HG02870 (cell line): Measurements from ENCODE around the gene NFX1.
"Not testable (repeated sequence)": the region's sequence is repeated elsewhere in the genome, so short reads cannot be mapped to it uniquely, and the experiment has no call there.

Experiments
- ATAC-seq: cut with Tn5 transposase; IDR thresholded peaks from one replicate; pipeline ENCODE4 v1.9.1; 2021; ENCODE audit warnings: mild to moderate bottlenecking, moderate library complexity; ENCODE audit not compliant: unreplicated experiment

The NFX1 gene

GRCh38 chr9:33306037-33306436 is 15.7 kb downstream of the NFX1 start:
- no peak for ATAC-seq

GRCh38 chr9:33307067-33307466 is 16.8 kb downstream of the NFX1 start:
- ATAC-seq = no peak

- ATAC-seq = no peak
Measured at GRCh38 chr9:33309903-33310302, 19.6 kb downstream of the NFX1 start.

- ATAC-seq = no peak
Measured at GRCh38 chr9:33310748-33311147, 20.4 kb downstream of the NFX1 start.

GRCh38 chr9:33311953-33312352 is 21.6 kb downstream of the NFX1 start:
- ATAC-seq = no peak

- ATAC-seq = no peak
Measured at GRCh38 chr9:33315371-33315770, 25.1 kb downstream of the NFX1 start.

- ATAC-seq = not testable (repeated sequence)
Measured at GRCh38 chr9:33317136-33317535, 26.8 kb downstream of the NFX1 start.

- ATAC-seq = no peak
Measured at GRCh38 chr9:33318225-33318624, 27.9 kb downstream of the NFX1 start.

- ATAC-seq = no peak
Measured at GRCh38 chr9:33318781-33319180, 28.5 kb downstream of the NFX1 start.

GRCh38 chr9:33320230-33320567 is 29.9 kb downstream of the NFX1 start:
- no peak for ATAC-seq

- ATAC-seq = no peak
Measured at GRCh38 chr9:33320568-33321261, 30.4 kb downstream of the NFX1 start.

DNA sequence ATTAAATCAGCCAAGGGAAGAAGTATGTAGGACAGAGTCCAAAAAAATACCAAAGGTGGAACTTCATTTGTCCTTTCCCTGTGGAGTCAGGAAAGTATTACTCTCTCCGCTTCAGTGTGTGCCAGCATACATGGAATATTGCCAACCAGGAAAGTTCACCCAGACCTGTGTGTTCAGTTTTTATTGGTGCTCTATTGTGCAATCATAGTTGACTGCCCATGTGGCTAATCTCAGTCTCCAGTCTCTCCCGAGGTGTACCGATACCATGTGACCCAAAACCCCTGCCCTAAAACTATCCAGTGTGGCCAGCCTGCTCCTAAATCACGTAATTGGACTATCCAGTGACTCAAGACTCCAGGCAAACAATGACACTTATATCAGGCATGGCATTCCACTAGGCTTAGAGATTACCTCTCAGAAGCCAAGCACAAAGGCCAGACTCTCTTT is 38.8 kb downstream of the NFX1 start:
- ATAC-seq = no peak

DNA sequence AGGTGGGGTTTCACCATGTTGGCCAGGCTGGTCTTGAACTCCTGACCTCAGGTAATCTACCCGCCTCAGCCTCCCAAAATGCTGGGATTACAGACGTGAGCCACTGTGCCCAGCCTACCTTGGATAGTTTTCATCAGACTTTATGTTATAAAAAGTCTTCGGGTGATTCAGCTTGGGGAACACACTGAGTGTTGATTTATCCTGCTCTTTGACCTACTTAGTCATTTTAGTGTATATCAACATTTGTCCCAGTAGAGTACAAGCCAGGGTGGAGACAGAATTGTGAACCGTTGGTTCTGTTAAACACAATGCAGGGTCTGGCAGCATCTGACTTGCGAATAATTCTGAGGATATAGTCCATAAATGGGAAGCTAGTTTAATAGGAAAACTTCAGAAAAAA is 39.7 kb downstream of the NFX1 start:
- ATAC-seq = no peak

DNA sequence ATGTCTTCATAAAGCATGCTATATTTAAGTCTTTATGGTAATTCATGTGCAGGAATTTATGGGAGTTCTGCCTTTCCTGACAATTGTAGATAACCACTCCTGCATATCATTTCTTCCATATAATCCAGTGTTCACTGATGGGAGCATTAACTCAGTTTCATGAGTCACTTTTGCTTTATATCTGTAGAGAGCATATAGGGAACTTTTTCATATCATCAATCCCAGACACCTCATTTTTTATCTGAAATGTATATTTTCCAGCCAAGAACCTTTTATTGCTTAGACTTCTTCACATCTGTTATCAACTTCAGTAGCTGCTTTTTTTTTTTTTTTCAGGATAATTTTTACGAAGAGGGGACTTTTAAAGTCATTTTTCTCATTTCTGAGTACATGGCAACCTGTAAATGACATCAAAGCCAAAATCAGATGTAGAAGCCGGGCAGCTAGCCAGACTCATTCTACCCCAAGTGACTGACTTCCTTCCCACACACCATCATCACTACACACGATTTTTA is 41.1 kb downstream of the NFX1 start:
- ATAC-seq = no peak

- no peak for ATAC-seq
Measured at GRCh38 chr9:33332011-33332410, 41.7 kb downstream of the NFX1 start.

- not testable (repeated sequence) for ATAC-seq
Measured at GRCh38 chr9:33332956-33333355, 42.6 kb downstream of the NFX1 start.

GRCh38 chr9:33340186-33340585 is 49.9 kb downstream of the NFX1 start:
- no peak for ATAC-seq

DNA sequence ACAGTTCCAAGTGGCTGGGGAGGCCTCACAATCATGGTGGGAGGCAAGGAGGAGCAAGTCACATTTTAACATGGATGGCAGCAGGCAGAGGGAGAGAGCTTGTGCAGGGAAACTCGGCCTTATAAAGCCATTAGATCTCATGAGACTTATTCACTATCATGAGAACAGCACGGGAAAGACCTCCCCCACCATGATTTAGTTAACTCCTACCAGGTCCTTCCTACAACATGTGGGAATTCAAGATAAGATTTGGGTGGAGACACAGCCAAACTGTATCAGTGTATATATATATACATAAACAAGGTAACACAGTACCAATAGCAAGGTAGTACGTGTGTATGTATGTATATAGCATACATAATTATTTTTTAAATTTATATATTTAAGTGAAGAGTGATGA is 50.9 kb downstream of the NFX1 start:
- no peak for ATAC-seq

DNA sequence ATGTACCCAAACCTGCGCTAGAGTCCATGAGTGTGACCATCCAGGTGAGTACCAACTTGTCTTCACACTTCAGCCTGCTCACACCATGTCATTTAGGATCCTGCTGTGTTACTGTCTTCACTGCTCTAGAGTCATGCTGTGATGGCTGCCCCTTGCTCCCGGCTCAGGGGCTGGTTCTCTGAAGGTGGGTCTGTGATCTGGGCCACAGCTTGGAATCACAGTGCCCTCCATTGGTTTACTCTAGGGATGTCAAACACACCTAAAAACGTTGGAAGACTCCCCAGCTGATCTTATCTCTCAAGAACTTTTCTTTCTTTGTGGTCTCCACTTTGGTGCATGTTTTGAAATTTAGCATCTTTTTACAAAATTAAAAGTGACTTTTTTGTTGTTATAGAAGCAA is 53.8 kb downstream of the NFX1 start:
- ATAC-seq = no peak

GRCh38 chr9:33346564-33346963 is 56.2 kb downstream of the NFX1 start:
- ATAC-seq = no peak

- ATAC-seq = no peak
Measured at GRCh38 chr9:33348998-33349397, 58.7 kb downstream of the NFX1 start.

- no peak for ATAC-seq
Measured at GRCh38 chr9:33349743-33350142, 59.4 kb downstream of the NFX1 start.

- no peak for ATAC-seq
Measured at GRCh38 chr9:33350310-33350709, 60.0 kb downstream of the NFX1 start.
